Measurements from ENCODE around the gene VEGFD.

VEGFD gene

GRCh38 chrX:15384304-15384703, at the start of gene VEGFD:
VEGFD (minus strand) TSS chrX:15384413; CDS start chrX:15383946, 467 bp downstream.
- H3K4me3 ChIP-seq (ENCODE audit: low read depth, low read length): no peak within 1 kb of the TSS
- no peak for DNase-seq (ENCODE audit: low read depth, low spot score)
- in situ Hi-C loops (cut with HindIII; ENCODE audit: low sequenced_read_pairs): no loop called here
- TF ChIP-seq CTCF (IDR thresholded peaks at IDR 0.05; ENCODE audit: low read depth, low read length): no peak

- no peak overlapping the region for H3K4me3 ChIP-seq (ENCODE audit: low read depth, low read length)
- no peak for TF ChIP-seq CTCF (IDR thresholded peaks at IDR 0.05; ENCODE audit: low read depth, low read length)
- DNase-seq (ENCODE audit: low read depth, low spot score): no peak
- in situ Hi-C loops (cut with HindIII; ENCODE audit: low sequenced_read_pairs): no loop called here
Observed at GRCh38 chrX:15430584-15430983, 46.4 kb upstream of the VEGFD start.

- H3K4me3 ChIP-seq (ENCODE audit: low read depth, low read length): no peak overlapping the region
- no peak for TF ChIP-seq CTCF (IDR thresholded peaks at IDR 0.05; ENCODE audit: low read depth, low read length)
- in situ Hi-C loops (cut with HindIII; ENCODE audit: low sequenced_read_pairs): no loop called here
- no peak for DNase-seq (ENCODE audit: low read depth, low spot score)
Observed at GRCh38 chrX:15430076-15430475, 45.9 kb upstream of the VEGFD start.

- DNase-seq (ENCODE audit: low read depth, low spot score): no peak
- H3K4me3 ChIP-seq (ENCODE audit: low read depth, low read length): no peak overlapping the region
- no peak for TF ChIP-seq CTCF (IDR thresholded peaks at IDR 0.05; ENCODE audit: low read depth, low read length)
- in situ Hi-C loops (cut with HindIII; ENCODE audit: low sequenced_read_pairs): no loop called here
Observed at GRCh38 chrX:15425024-15425423, 40.8 kb upstream of the VEGFD start.

GRCh38 chrX:15418707-15419181, 34.5 kb upstream of the VEGFD start:
- in situ Hi-C loops (cut with HindIII; ENCODE audit: low sequenced_read_pairs): no loop called here
- no peak for DNase-seq (ENCODE audit: low read depth, low spot score)
- no peak overlapping the region for H3K4me3 ChIP-seq (ENCODE audit: low read depth, low read length)
- TF ChIP-seq CTCF (IDR thresholded peaks at IDR 0.05; ENCODE audit: low read depth, low read length): no peak

GRCh38 chrX:15418041-15418706, 34.0 kb upstream of the VEGFD start:
- DNase-seq (ENCODE audit: low read depth, low spot score): no peak
- in situ Hi-C loops (cut with HindIII; ENCODE audit: low sequenced_read_pairs): no loop called here
- TF ChIP-seq CTCF (IDR thresholded peaks at IDR 0.05; ENCODE audit: low read depth, low read length): no peak
- no peak overlapping the region for H3K4me3 ChIP-seq (ENCODE audit: low read depth, low read length)

Measured in astrocyte of the spinal cord (primary cell).